Lower leg skin (tissue), 4 donors: Measurements from ENCODE around the gene SF1. TPM values are rescaled to one million over a fixed set of nuclear protein-coding genes. Genes with fewer than 3 reads are reported as not detected.

Experiments used
- DNase-seq, 2 donors: peaks; one replicate each; pipeline ENCODE4 v3.0.0-alpha.2; 2019; ENCODE audit warnings: low spot score in 2 of 2
- H3K4me3 ChIP-seq: fragments of 200-600 bp; sonication (generic); 2 replicates; pipeline ENCODE4 v1.5.1; 2017; ENCODE audit warnings: mild to moderate bottlenecking, low read depth; ENCODE audit not compliant: poor library complexity, severe bottlenecking
- POLR2A ChIP-seq, 2 donors: fragments of 450-650 bp; IDR thresholded peaks; one replicate each; pipeline ENCODE4 v1.6.1; 2016 to 2017; ENCODE audit warnings: antibody characterized with exemption in 2 of 2, mild to moderate bottlenecking in 1 of 2, moderate library complexity in 1 of 2
- WGBS, 2 donors: methylation state at CpG; one replicate each; pipeline ENCODE4 v1.1.5; 2018; 5-methylcytosine and 5-hydroxymethylcytosine counted together
- intact Hi-C: fragments of 100-400 bp; cut with DNase I; formaldehyde crosslinking; loops from one replicate; pipeline ENCODE4 v1.15.0; 2023; ENCODE audit warnings: low total_unique reads
- total RNA-seq, 4 donors: library from RNA; depleted of rRNA; stranded (reverse); fragments of >200 nt; gene quantifications; one replicate each; pipeline ENCODE4 v1.1.0, GENCODE V29; 2016
- TF ChIP-seq, protein P1 (sequence below), 3 donors: fragments of 450-650 bp; IDR thresholded peaks; one replicate each; pipeline ENCODE4 v1.5.1; 2016; ENCODE audit warnings: antibody characterized with exemption in 3 of 3, mild to moderate bottlenecking in 3 of 3, moderate library complexity in 2 of 3

SF1 gene
- total RNA-seq, 4 donors from 2014 or later, result 130 to 327 (median 178) TPM

DNA sequence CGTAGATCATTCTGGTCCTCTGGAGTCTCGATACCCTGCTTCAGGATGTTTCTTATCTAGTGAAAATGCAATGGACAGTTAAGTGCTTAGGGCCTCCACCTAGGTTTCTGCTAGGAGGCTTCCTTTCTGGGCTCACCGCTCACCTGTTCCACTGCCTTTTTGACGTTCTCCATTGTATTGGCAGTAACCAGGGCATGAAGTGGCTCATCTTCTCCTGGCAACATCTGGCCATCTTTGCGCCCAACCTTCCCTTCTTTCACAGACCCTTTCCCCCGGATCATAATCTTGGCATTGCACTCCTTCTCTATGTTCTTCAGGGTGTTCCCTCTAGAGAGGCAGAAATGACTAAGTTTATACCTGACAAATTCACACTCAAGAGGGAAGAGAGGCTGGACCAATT, 9.1 kb downstream of the SF1 start:
- TF ChIP-seq, protein P1, sequence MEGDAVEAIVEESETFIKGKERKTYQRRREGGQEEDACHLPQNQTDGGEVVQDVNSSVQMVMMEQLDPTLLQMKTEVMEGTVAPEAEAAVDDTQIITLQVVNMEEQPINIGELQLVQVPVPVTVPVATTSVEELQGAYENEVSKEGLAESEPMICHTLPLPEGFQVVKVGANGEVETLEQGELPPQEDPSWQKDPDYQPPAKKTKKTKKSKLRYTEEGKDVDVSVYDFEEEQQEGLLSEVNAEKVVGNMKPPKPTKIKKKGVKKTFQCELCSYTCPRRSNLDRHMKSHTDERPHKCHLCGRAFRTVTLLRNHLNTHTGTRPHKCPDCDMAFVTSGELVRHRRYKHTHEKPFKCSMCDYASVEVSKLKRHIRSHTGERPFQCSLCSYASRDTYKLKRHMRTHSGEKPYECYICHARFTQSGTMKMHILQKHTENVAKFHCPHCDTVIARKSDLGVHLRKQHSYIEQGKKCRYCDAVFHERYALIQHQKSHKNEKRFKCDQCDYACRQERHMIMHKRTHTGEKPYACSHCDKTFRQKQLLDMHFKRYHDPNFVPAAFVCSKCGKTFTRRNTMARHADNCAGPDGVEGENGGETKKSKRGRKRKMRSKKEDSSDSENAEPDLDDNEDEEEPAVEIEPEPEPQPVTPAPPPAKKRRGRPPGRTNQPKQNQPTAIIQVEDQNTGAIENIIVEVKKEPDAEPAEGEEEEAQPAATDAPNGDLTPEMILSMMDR (IDR thresholded peaks at IDR 0.05), result no peak
- TF ChIP-seq POLR2A (IDR thresholded peaks at IDR 0.05), result no peak
- intact Hi-C loops, result no loop called here
- no peak overlapping the region for H3K4me3 ChIP-seq
- DNase-seq, result no peak
- 89% methylated on average over 6 of the region's 6 CpGs for WGBS, 2 donors

DNA sequence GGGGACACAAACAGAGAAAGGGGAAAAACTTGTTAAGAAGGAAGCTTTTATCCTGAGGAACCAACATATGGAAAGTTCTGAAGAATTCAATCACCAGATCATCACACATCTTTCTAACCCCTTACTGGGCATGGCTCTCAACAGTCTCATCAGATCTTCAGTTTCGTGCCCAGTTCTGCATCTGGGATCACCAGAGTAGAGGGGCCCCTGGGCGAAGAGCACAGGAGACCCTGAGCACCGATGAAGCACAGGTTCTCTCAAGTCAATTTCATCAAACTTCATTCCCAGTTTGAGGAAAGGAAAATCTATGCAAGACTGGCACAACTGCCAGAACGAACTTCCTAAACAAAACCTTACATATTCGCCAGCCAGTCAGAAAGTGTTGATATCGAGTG, 10.0 kb downstream of the SF1 start:
- H3K4me3 ChIP-seq, result no peak overlapping the region
- 85% methylated on average over 6 of the region's 6 CpGs for WGBS, 2 donors
- no peak for DNase-seq
- intact Hi-C loops, result no loop called here
- TF ChIP-seq POLR2A (IDR thresholded peaks at IDR 0.05), result no peak
- TF ChIP-seq, protein P1 (IDR thresholded peaks at IDR 0.05), result no peak

DNA sequence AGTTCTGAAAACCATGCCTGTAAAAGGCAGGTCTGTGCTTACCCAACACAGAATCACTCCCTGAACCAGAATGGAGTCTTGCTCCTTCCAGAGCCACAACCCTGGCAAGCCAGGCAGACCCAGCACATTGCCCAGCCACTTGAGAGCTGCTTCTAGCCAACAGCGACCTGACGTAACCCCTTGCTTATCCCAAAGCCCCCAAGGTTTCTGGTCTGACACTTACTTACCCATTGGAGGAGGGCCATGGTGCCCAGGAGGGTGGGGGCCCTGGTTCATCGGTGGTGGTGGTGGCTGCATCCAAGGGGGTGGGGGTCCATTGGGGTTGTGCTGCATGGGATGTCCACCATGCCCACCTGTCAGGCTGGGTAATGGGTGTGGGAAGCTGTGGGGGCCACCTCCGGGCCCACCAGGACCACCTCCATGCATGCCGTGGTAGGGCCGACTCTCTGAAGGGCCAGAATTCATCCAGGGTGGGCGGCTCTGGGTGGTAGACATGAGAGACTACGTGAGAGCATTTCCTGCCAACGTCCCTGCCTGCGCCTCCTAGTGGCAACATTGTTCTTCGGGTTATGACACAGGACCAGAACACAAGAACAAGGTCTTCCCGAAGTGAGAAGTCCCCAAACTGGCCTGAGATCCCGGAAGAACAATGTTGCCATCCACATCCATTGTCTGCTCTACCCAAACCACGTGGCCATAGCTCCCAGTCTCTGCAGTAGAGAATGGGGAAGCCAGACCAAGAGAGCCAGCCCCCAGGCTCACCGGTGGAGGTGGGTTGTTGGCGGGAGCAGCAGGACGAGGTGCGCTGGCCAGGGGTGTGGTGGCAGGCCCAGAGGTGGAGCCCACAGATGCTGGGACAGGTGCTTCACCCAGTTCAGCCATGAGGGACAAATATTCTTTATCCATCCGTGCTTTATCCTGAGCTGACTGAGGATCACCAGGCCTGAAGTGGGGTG, 10.7 kb downstream of the SF1 start:
- DNase-seq, result peak in 1 of 2 donors; percentile 93
- no peak overlapping the region for H3K4me3 ChIP-seq
- WGBS, 2 donors, result 50 to 60% methylated on average over 13 to 17 of the region's 19 CpGs
- TF ChIP-seq, protein P1 (IDR thresholded peaks at IDR 0.05), result peak in 1 of 3 donors; percentile 25
- no peak for TF ChIP-seq POLR2A (IDR thresholded peaks at IDR 0.05)
- intact Hi-C loops, result no loop called here

DNA sequence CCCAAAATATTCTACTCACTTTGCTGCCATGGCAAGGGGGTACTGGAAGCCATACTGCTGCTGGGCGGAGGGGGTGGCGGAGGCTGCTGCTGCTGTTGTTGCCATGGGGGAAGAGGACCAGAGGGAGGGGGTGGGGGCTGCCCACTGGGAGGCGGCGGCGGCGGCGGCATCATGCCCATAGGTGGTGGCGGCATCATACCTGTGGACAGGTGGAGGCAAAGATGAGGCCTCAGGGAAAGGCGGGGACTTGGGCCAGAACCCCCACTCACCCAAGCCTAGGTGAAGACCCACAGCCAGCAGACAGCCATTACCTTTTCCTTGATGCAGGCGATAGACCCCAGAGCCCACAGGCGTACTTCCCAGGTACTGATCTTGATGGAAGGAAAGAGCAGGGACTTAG, 11.5 kb downstream of the SF1 start:
- H3K4me3 ChIP-seq, result no peak overlapping the region
- no peak for DNase-seq
- 88 to 94% methylated on average over 11 of the region's 11 CpGs for WGBS, 2 donors
- intact Hi-C loops, result no loop called here
- TF ChIP-seq, protein P1 (IDR thresholded peaks at IDR 0.05), result no peak
- TF ChIP-seq POLR2A (IDR thresholded peaks at IDR 0.05), result no peak

DNA sequence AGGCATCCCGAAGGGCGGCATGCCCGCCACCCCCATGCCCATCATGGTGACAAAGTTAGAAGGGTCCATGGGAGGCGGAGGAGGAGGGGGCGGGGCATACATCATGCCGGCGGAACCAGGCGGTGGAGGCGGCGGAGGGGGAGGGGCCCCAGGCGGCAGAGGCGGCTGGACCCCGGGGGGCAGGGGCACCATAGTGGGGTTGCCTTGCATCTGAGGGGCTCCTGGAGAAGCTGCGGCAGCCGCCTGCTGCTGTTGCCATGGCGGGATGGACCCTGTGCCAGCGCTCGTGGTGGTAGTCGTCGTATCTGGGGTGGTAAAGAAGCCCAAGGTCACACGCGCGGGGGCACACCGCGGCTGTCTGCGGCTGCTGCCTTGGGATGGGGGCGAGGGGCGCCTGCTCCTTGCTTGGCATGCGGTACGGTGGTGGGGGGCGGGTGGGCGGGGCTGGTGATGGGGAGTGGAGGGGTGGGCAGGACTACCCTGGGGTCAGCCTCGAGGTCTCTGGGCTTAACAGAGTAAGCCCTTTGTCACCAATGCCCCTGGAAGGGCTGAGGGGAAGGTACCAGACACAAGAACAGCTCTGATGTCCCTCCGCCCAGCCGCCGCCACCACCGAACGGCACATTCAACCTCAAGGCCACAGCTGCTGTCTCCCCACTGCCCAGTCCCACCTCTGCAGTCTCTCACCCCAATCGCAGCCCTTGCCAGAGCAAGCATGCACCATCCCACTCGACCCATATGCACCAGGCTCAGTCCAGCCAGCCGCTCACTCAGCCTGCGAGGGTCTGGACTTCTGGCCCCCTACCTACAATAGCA, 12.3 kb downstream of the SF1 start:
- 91 to 93% methylated on average over 30 to 42 of the region's 42 CpGs for WGBS, 2 donors
- no peak overlapping the region for H3K4me3 ChIP-seq
- TF ChIP-seq POLR2A (IDR thresholded peaks at IDR 0.05), result no peak
- TF ChIP-seq, protein P1 (IDR thresholded peaks at IDR 0.05), result no peak
- intact Hi-C loops, result no loop called here
- DNase-seq, result peak in 1 of 2 donors; percentile 76
